H1 (cell line): ENCODE results near the gene ZNF576. TPM values are rescaled to one million over a fixed set of nuclear protein-coding genes. Genes with fewer than 3 reads are reported as not detected.

Source experiments
- CTCF ChIA-PET: fragments of 300-600 bp; sonication (Branson Sonifier 250); formaldehyde crosslinking; loops from one replicate; lab custom pipeline; 2021; ENCODE audit not compliant: partially characterized antibody; lab: Charles Lee
- POLR2A ChIA-PET: fragments of 300-600 bp; sonication (Branson Sonifier 250); formaldehyde crosslinking; loops from one replicate; lab custom pipeline; 2021; ENCODE audit warnings: inconsistent platforms; ENCODE audit not compliant: partially characterized antibody; lab: Charles Lee
- DNase-seq, 2 experiments: peaks; one replicate each; pipeline versions ENCODE4 v3.0.0 to v3.0.0-alpha.2; 2010 to 2022; ENCODE audit warnings: low spot score in 2 of 2, low read depth in 1 of 2, mixed read lengths in 1 of 2
- FAIRE-seq: peaks from 2 replicates; lab custom pipeline; 2011; peaks lifted over from hg19 to GRCh38; lab: Jason Lieb, UNC
- H2AFZ ChIP-seq: 2 replicates; pipeline ENCODE4 v1.8.1; 2012; ENCODE audit warnings: low read length, inconsistent platforms
- H2AK5ac ChIP-seq: 2 replicates; pipeline ENCODE4 v1.6.1; 2013; ENCODE audit warnings: low read depth, low read length
- H2BK120ac ChIP-seq: replicated peaks from 2 replicates; pipeline ENCODE3; 2013; ENCODE audit warnings: low read depth, low read length, inconsistent platforms
- H2BK12ac ChIP-seq: 2 replicates; pipeline ENCODE4 v1.6.1; 2013; ENCODE audit warnings: low read depth, low read length
- H2BK15ac ChIP-seq: 2 replicates; pipeline ENCODE4 v1.6.1; 2013; ENCODE audit warnings: low read length
- H2BK20ac ChIP-seq: 2 replicates; pipeline ENCODE4 v1.6.1; 2013; ENCODE audit warnings: low read length
- H2BK5ac ChIP-seq: 2 replicates; pipeline ENCODE4 v1.6.1; 2013; ENCODE audit warnings: low read depth, low read length
- H3K14ac ChIP-seq: 2 replicates; pipeline ENCODE4 v1.6.1; 2013; ENCODE audit warnings: inconsistent platforms; ENCODE audit not compliant: insufficient read length
- H3K18ac ChIP-seq: 2 replicates; pipeline ENCODE4 v1.6.1; 2013; ENCODE audit warnings: low read length; ENCODE audit errors: extremely low read depth
- H3K23ac ChIP-seq: 2 replicates; pipeline ENCODE4 v1.6.1; 2013; ENCODE audit warnings: inconsistent platforms; ENCODE audit not compliant: insufficient read length
- H3K23me2 ChIP-seq: 2 replicates; pipeline ENCODE4 v1.6.1; 2013; ENCODE audit warnings: low read depth, low read length
- H3K27ac ChIP-seq: 2 replicates; pipeline ENCODE4 v1.6.1; 2011; ENCODE audit warnings: low read depth, low read length, inconsistent platforms
- H3K27me3 ChIP-seq, 4 experiments: replicated peaks in 1 of 4; 1 replicate in 1 of 4; 2 replicates in 3 of 4; pipeline versions ENCODE4 v1.6.1 to v1.8.1; 2011 to 2013; ENCODE audit warnings: low read length in 3 of 4, mild to moderate bottlenecking in 3 of 4, inconsistent platforms in 2 of 4, mixed read lengths in 2 of 4, moderate library complexity in 1 of 4; ENCODE audit not compliant: control insufficient read depth in 3 of 4, insufficient read depth in 3 of 4; ENCODE audit errors: extremely low read depth in 1 of 4
- H3K36me3 ChIP-seq, 4 experiments: 2 replicates each; pipeline versions ENCODE4 v1.6.1 to v1.8.1; 2011 to 2013; ENCODE audit warnings: mild to moderate bottlenecking in 4 of 4, low read length in 3 of 4, moderate library complexity in 2 of 4, control low read depth in 1 of 4, inconsistent platforms in 1 of 4; ENCODE audit not compliant: insufficient read depth in 4 of 4, control insufficient read depth in 2 of 4
- H3K4ac ChIP-seq: replicated peaks from 2 replicates; pipeline ENCODE3; 2013; ENCODE audit warnings: low read length, low read depth, mixed read lengths, inconsistent platforms; ENCODE audit not compliant: insufficient read length
- H3K4me1 ChIP-seq, 4 experiments: replicated peaks in 1 of 4; 1 replicate in 1 of 4; 2 replicates in 3 of 4; pipeline versions ENCODE4 v1.6.1 to v1.8.1; 2011 to 2013; ENCODE audit warnings: low read length in 3 of 4, inconsistent platforms in 2 of 4, mixed read lengths in 1 of 4; ENCODE audit not compliant: insufficient read depth in 4 of 4, control insufficient read depth in 3 of 4
- H3K4me2 ChIP-seq, 2 experiments: 2 replicates each; pipeline versions ENCODE4 v1.6.1 to v1.8.1; 2011 to 2013; ENCODE audit warnings: low read depth in 2 of 2, low read length in 2 of 2, control low read depth in 1 of 2, inconsistent platforms in 1 of 2, mild to moderate bottlenecking in 1 of 2; ENCODE audit not compliant: insufficient read depth in 1 of 2
- H3K4me3 ChIP-seq, 4 experiments: fragments of 200-600, 300-600 bp in 1 of 4; sonication (generic), shearing (Covaris generic), sonication (Bioruptor Twin) in 1 of 4; 2 replicates each; pipeline versions ENCODE4 v1.5.1 to v1.8.1; 2011 to 2016; ENCODE audit warnings: low read length in 4 of 4, low read depth in 3 of 4, control low read depth in 2 of 4, inconsistent platforms in 2 of 4, mild to moderate bottlenecking in 2 of 4, mixed read lengths in 1 of 4, moderate library complexity in 1 of 4; ENCODE audit not compliant: insufficient read depth in 2 of 4; ENCODE audit errors: extremely low read depth in 1 of 4
- H3K56ac ChIP-seq: replicated peaks from 2 replicates; pipeline ENCODE3; 2013; ENCODE audit warnings: low read depth, mild to moderate bottlenecking, mixed read lengths, low read length, inconsistent platforms; ENCODE audit not compliant: insufficient read length
- H3K79me1 ChIP-seq: 2 replicates; pipeline ENCODE4 v1.6.1; 2013; ENCODE audit warnings: low read depth, low read length, control low read depth
- H3K79me2 ChIP-seq, 2 experiments: 2 replicates each; pipeline versions ENCODE4 v1.6.1 to v1.8.1; 2012 to 2013; ENCODE audit warnings: low read length in 2 of 2, mild to moderate bottlenecking in 2 of 2, inconsistent platforms in 1 of 2; ENCODE audit not compliant: insufficient read depth in 2 of 2, control insufficient read depth in 1 of 2
- H3K9ac ChIP-seq, 4 experiments: replicated peaks in 1 of 4; 1 replicate in 1 of 4; 2 replicates in 3 of 4; pipeline versions ENCODE4 v1.6.1 to v1.8.1; 2011 to 2013; ENCODE audit warnings: low read depth in 3 of 4, low read length in 3 of 4, control low read depth in 2 of 4, mild to moderate bottlenecking in 2 of 4, moderate library complexity in 2 of 4, inconsistent platforms in 1 of 4; ENCODE audit errors: extremely low read depth in 1 of 4
- H3K9me3 ChIP-seq, 2 experiments: 2 replicates each; pipeline versions ENCODE4 v1.6.1 to v1.8.1; 2012 to 2013; ENCODE audit warnings: mild to moderate bottlenecking in 2 of 2, moderate library complexity in 2 of 2, control low read depth in 1 of 2, inconsistent platforms in 1 of 2, low read depth in 1 of 2, low read length in 1 of 2, mixed read lengths in 1 of 2; ENCODE audit not compliant: insufficient read depth in 2 of 2
- H4K20me1 ChIP-seq, 2 experiments: replicated peaks in 1 of 2; 2 replicates each; pipeline versions ENCODE3 to v1.8.1; 2011 to 2013; ENCODE audit warnings: inconsistent platforms in 2 of 2, low read length in 2 of 2, mild to moderate bottlenecking in 1 of 2; ENCODE audit not compliant: insufficient read depth in 2 of 2, control insufficient read depth in 1 of 2
- H4K5ac ChIP-seq: 2 replicates; pipeline ENCODE4 v1.6.1; 2013; ENCODE audit warnings: low read length, low read depth, mixed read lengths, inconsistent platforms; ENCODE audit not compliant: insufficient read length
- H4K8ac ChIP-seq: 2 replicates; pipeline ENCODE4 v1.8.0; 2013; ENCODE audit warnings: mild to moderate bottlenecking, moderate library complexity, low read length, inconsistent platforms; ENCODE audit not compliant: insufficient read depth; ENCODE audit errors: extremely low read depth
- H4K91ac ChIP-seq: replicated peaks from 2 replicates; pipeline ENCODE3; 2013; ENCODE audit warnings: low read length, mixed read lengths, inconsistent platforms; ENCODE audit not compliant: insufficient read length
- CEBPB ChIP-seq: IDR thresholded peaks from 2 replicates; pipeline ENCODE4 v1.6.1; 2012; ENCODE audit warnings: low read depth, low read length
- JUND ChIP-seq: IDR thresholded peaks from 2 replicates; pipeline ENCODE4 v1.6.1; 2011; ENCODE audit warnings: mild to moderate bottlenecking, improper control_type of control experiment, low read length
- MAX ChIP-seq: IDR thresholded peaks from 2 replicates; pipeline ENCODE4 v1.6.1; 2012; ENCODE audit warnings: inconsistent platforms
- RAD21 ChIP-seq, 2 experiments: IDR thresholded peaks in 1 of 2; conservative IDR thresholded peaks in 1 of 2; 2 replicates each; pipeline ENCODE4 v1.6.1; 2011; ENCODE audit warnings: low read depth in 2 of 2, low read length in 2 of 2, improper control_type of control experiment in 1 of 2, inconsistent platforms in 1 of 2, mild to moderate bottlenecking in 1 of 2, moderate library complexity in 1 of 2
- SIN3A ChIP-seq, 2 experiments: IDR thresholded peaks in 1 of 2; conservative IDR thresholded peaks in 1 of 2; 2 replicates each; pipeline ENCODE4 v1.6.1; 2011 to 2012; ENCODE audit warnings: low read length in 2 of 2, improper control_type of control experiment in 1 of 2, low read depth in 1 of 2, mild to moderate bottlenecking in 1 of 2
- YY1 ChIP-seq: IDR thresholded peaks from 2 replicates; pipeline ENCODE4 v1.6.1; 2011; ENCODE audit warnings: low read depth, mild to moderate bottlenecking, low read length
- WGBS, 2 experiments: shearing (Covaris generic) in 1 of 2; methylation state at CpG; one replicate each; pipeline versions ENCODE4 v1.1.6 to v1.1.7; 2013 to 2015; ENCODE audit warnings: low lambda C conversion rate in 2 of 2, mixed read lengths in 2 of 2, inconsistent platforms in 1 of 2, low coverage in 1 of 2, missing lambda C conversion rate in 1 of 2; ENCODE audit not compliant: insufficient replicate concordance in 2 of 2, insufficient coverage in 1 of 2, insufficient read length in 1 of 2; ENCODE audit errors: extremely low coverage in 1 of 2, missing lambda C conversion rate in 1 of 2; 5-methylcytosine and 5-hydroxymethylcytosine counted together
- polyA plus RNA-seq, 7 experiments: library from polyadenylated mRNA; depleted of rRNA in 3 of 7; stranded (reverse) in 5 of 7; unstranded in 2 of 7; fragments of >200 nt in 5 of 7; fragments of 200-250 nt in 2 of 7; gene quantifications; 1 replicate in 5 of 7; 2 replicates in 1 of 7; 4 replicates in 1 of 7; pipeline versions ENCODE4 v1.2.1 to v1.2.3, GENCODE V29; 2011 to 2013; ENCODE audit warnings: missing spikeins in 2 of 7, mixed read lengths in 2 of 7
- total RNA-seq: library from RNA; stranded (reverse); fragmentation: NEBNext Ultra II Directional; extraction: Animal tissue kit (Norgen Biotek cat#: 25700); gene quantifications from 2 replicates; pipeline ENCODE4 v1.2.1, GENCODE V29; 2021

ZNF576 gene
- total and polyA plus RNA-seq, 2 of the 8 experiments (the other 6 are each of a cell fraction or from before 2014, with no cell fraction given): 13.6 to 32.4 TPM

DNA sequence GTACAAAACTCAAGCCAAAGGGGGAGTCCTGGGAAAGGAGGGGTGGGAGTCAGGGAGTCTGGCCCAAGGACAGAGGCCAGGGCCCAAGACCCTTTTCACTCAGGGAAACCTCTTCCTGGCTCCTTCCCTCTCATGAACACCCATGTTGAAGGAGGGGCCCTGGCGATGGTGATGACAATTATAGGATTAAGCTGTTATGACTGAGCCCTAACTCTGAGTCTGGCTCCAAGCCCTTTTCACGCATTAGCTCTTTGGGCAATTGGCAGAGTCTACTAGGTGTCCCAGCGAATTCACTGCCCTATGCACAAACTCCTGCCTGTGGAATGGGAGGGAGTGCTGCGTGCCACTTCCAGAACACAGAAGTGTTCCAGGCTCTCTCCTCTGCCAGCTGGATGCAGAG lies 42.7 kb upstream of the ZNF576 start:
- Histone ChIP-seq H3K4me3 (no peak overlapping the region; a peak in 1 of 8 replicates), H2AFZ (no peak overlapping the region), H3K27ac (no peak overlapping the region), H2BK15ac (no peak overlapping the region), H3K23ac (no peak overlapping the region), H3K36me3 (peaks cover 5 to 28% (median 17%) of the 10 kb centered on the region in 4 experiments; a peak in 6 of 8 replicates), H4K20me1 (peaks cover 0 to 4% of the 10 kb centered on the region in 2 experiments), H2AK5ac (no peak overlapping the region), H3K18ac (no peak overlapping the region), H2BK5ac (no peak overlapping the region), H2BK12ac (no peak overlapping the region)
- no peak for DNase-seq
- TF ChIP-seq MAX (no peak), CEBPB (no peak), SIN3A (conservative IDR thresholded peaks at IDR 0.05 in 1 of 2, IDR thresholded peaks at IDR 0.05 in 1 of 2; ENCODE audit: low read depth in 1 of 2, low read length in 2 of 2) (no peak), YY1 (no peak), JUND (no peak), RAD21 (IDR thresholded peaks at IDR 0.05 in 1 of 2, conservative IDR thresholded peaks at IDR 0.05 in 1 of 2; ENCODE audit: low read depth in 2 of 2, low read length in 2 of 2) (no peak)
- TF ChIP-seq, all 59 proteins: peak for 0
- H3K4me1 ChIP-seq: 0 out of 7 replicates have a peak, but pooled peaks cover 0 to 2% (median 0%) of the 10 kb centered on the region in 4 experiments
- no peak overlapping the region for H3K56ac ChIP-seq
- 82% methylated on average over 4 of the region's 4 CpGs; no CpG with 5 or more reads in 1 of the 2 experiments for WGBS, 2 experiments
- no peak overlapping the region for H2BK20ac ChIP-seq
- H3K9ac ChIP-seq: no peak overlapping the region
- no peaks in the 10 kb centered on the region for H3K9me3 ChIP-seq
- FAIRE-seq: no peak
- H3K14ac ChIP-seq: no peak overlapping the region
- H3K27me3 ChIP-seq: no peaks in the 10 kb centered on the region
- no peak overlapping the region for H4K5ac ChIP-seq
- H4K91ac ChIP-seq: no peak overlapping the region
- H3K23me2 ChIP-seq: no peaks in the 10 kb centered on the region
- ChIA-PET CTCF (interaction anchor here (0.8 to 10.7 kb wide), 8 partner anchors 11 to 106 kb away, joined by 3 to 122 read pairs (median 39); partner anchors contain the start of genes IRGQ, ZNF575 and ZNF576), POLR2A (interaction anchor here (1.6 kb wide), 1 partner anchor 20 kb away, joined by 3 read pairs; the partner anchor contains the start of gene ZNF575)
- H3K4ac ChIP-seq: no peak overlapping the region
- no peak overlapping the region for H2BK120ac ChIP-seq
- no peaks in the 10 kb centered on the region for H3K79me2 ChIP-seq
- no peak overlapping the region for H3K4me2 ChIP-seq
- 0 out of 2 replicates have a peak, but pooled peaks cover 3% of the 10 kb centered on the region for H3K79me1 ChIP-seq
- H4K8ac ChIP-seq: no peak overlapping the region
